NCI-H82 (cell line): ENCODE results near the gene DEFB128.

Experiments
- DNase-seq: peaks from one replicate; lab custom pipeline; 2025; lab: John Stamatoyannopoulos, UW

Gene DEFB128

GRCh38 chr20:152131-152530 lies 37.4 kb downstream of the DEFB128 start:
- DNase-seq: no peak

GRCh38 chr20:145877-146276 lies 43.6 kb downstream of the DEFB128 start:
- no peak for DNase-seq

- no peak for DNase-seq
Observed at GRCh38 chr20:142290-142689, 47.2 kb downstream of the DEFB128 start, which contains the start of gene DEFB126. DEFB126 (plus strand) TSS chr20:142590; CDS start chr20:142629, 39 bp downstream.
